ENCODE results near the gene NDRG3. TPM values are rescaled to one million over a fixed set of nuclear protein-coding genes. Genes with fewer than 3 reads are reported as not detected.

The NDRG3 gene
- 27.4 TPM for polyA plus RNA-seq (2013, experiment 1 of 2; ENCODE audit: insufficient read length)
- polyA plus RNA-seq (2013, experiment 2 of 2; ENCODE audit: insufficient read length), result 27.4 TPM

DNA sequence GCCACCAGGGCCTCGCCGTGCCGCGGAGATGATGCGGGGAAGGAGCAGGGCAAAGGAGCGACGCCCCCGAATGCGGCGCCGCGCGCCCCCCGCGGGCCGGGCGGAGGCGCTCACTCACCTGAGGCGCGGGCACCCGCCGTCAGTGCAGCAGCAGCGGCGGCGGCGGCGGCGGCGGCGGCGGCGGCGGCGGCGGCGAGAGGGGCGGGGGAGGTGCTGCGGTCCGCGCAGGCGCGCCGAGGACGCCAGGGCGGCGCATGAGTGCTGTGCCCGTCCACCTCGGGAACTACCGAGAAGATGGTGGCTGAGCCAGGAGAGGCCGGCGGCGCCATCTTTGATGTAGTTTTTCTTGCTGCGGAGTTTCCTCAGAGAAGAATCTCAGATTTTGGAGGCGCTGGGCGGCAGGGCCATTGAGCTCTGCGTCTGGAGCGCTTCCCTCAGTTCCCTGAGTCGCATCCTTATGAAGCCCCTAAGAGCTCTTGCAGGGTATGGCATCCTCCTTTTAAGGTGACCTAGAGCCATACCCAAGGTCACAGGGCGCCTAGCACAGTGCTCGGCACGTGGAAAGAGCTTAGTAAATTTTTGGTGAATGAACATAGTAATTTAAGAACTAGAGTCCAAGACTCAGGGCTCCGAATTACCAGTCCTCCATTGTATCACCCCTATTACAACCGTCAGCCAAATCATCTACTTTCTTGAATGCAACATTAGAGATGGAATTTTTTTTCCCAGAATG lies at the start of gene NDRG3:
NDRG3 (minus strand) TSS at position 164 of the 733 bp plus-strand sequence. CDS start 24,355 bp downstream, outside the sequence.
- peak; percentile 93 for DNase-seq

DNA sequence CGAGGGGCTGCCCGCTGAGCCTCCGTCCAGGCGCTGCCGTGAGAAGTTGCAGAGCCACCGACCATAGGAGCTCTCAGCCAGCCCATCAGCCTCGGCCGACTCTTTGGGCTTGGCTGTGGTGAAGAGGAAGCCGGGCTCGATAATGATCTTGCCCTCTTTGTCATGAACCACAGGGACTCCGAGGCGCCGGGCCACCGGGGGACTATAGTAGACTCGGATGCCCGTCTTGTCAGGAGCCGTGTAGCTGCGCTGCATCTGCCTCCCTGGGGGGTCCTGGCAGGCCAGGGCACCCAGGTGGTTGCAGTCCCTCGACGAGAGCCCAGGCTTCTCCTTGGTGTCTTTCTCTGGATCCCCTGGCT lies 48.2 kb upstream of the NDRG3 start:
- DNase-seq, result no peak

DNA sequence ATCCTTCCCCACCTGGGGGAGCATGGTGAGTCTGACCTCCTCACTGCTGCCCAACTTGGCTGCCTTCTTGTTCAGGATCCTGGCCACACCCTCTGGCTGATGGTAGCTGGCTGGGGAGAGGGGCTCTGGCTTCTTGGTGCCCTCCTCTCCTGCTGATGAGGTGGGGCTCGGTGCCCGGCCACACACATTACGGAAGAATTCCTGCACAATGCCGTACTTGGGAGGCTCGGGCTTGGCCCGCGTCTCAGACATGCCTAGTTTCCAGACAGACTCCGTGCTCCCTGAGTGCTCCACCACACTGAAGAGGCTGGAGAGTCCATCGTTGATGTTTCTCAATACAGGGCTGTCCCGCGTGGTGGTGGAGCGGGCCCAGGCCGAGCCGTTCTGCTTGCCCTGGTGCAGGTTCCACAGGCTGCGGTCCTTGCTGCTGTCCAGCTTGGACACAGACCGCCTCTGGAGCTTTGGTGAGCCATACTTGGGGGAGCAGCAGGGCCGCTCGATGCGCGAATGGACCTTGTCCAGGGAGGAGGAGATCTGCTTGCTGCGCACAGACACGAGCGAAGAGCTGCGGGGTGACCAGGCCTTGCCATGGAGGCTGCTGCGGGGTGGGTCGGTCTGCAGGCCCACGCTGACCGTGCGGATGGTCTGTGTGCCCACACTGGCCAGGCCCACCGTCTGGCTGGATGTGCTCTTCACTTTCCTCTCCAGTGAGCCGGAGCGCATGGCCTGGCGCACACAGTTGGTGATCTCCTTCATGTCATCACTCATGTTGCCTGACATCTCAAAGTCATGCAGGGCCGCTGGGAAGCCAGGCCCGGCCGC lies 47.6 kb upstream of the NDRG3 start:
- no peak for DNase-seq

DNA sequence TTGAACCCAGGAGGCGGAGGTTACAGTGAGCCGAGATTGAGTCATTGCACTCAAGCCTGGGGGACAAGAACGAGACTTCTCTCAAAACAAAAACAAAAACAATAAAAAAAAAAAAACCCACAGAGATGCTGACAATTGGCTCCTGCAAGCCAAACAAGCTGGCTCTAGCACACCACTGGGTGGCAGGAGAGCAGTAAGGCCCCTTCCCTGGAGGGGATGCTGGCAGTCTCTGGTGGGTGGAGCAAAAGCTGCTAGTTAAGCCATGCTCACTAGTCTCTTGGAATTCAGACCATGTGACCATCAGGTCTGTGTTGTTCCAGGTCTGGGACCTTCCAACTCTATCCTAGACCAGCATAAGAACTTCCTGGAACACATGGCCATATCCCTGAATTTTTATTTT lies 46.5 kb upstream of the NDRG3 start:
- DNase-seq, result peak; percentile 50

DNA sequence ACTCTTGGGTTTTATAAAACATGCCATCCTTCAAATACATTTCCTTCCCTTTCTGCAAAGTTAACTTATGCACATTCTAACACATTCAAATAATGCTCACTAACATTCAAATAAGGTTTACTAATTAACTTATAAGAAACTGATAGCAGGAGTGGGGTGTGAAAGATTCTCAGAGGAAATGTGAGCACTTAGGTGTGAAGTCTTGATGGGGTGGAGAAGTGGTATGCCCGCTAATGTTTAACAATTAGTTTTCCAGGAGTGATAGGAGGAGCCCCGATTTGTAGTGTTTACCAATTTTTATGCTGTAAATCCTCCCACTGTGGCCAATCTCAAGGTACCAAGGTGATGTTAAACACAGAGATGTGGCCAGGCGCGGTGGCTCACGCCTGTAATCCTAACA lies 46.0 kb upstream of the NDRG3 start:
- DNase-seq, result no peak

DNA sequence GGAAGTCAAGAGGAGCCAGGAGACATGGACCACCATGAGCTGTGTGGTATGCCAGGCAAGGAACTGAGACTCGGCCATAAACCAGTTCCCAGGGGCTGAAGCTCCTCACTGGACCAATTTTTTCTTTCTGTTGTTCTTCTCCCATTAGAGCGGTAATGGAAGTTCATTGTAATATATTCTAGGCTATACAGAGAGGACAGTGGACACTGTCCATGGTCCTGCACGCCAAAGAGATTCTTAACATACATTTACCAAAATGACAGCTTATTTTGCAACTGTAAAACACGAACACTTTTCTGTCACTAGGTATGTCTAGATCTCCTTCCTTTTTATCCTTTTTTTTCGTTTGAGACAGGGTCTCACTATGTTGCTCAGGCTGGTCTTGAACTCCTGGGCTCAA lies 40.8 kb upstream of the NDRG3 start:
- DNase-seq, result no peak

DNA sequence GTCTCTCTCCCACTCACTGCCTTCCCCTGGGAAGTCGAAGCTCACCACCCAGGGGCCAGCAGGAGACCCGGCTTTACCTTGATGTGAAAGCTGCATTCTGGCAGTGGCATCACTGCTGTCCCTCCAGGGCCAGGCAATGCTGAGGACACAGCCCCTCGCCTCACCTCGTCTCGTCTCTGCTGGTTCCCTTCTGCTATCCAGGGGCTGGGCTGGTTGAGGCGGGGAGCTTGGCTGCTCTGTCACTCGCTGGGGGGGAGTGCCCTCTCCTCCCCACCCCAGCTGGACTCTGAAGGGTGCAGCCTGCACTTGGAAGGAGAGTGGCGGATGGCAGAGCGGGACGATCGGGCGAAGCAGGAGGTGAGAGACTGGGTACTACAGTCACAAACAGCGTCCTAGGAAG lies 40.4 kb upstream of the NDRG3 start:
- no peak for DNase-seq

DNA sequence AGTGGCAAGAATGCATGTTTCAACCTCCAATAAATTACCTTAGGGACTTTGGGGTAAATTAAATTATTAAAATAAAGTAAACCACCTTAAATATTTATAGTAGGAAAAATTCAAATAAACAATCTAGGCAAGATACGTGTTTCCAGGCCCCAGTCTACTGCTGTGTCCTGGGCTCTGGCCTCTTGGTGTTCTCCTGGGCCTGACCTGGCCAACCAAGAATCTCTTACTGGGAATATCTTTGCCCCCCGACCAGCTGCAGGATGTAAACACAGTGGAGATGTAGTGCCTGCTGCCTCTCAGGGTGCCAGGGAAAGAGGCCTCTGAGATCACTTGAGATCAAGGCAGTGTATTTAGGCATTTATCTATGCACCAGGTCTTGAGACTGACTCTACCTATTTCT lies 39.4 kb upstream of the NDRG3 start:
- DNase-seq, result no peak

DNA sequence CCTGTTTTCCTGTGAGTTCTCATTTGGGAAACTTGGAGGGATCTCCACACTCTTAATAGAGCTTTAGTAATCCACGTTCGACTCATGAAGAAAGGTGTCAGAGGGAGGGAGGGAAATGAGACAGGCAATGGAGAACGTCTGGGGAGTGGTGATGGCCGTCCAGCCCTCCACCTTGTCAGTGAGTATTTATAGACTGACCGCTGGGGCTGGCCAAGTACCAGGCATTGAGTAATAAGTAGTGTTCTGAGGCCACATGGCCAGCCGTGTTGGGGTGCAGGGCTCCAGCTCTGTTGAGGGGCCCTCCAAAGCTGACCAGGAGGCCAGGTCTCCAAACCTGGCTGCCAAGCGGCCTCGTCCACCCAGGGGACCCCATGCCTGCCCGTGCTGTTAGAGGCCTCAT lies 39.0 kb upstream of the NDRG3 start:
- DNase-seq, result no peak

DNA sequence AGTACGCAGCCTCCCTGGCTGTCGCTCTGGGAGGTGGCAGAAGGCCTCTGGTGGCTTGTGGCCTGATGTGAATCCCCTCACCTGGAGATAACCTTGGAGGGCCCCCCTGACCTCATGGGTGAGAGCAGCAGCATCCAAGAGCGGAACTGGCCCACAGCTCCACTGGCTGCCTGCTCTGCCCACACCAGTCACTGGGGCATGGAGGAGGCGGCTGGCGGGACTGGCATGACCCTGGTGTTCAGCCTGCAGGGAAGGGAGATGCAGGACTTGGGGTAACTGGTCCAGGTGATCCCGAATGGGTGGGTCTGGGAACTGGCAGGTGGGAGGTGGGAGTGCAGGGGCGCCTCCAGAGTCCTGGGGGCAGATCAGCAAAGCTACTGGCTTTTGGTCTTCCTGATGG lies 38.2 kb upstream of the NDRG3 start:
- no peak for DNase-seq

DNA sequence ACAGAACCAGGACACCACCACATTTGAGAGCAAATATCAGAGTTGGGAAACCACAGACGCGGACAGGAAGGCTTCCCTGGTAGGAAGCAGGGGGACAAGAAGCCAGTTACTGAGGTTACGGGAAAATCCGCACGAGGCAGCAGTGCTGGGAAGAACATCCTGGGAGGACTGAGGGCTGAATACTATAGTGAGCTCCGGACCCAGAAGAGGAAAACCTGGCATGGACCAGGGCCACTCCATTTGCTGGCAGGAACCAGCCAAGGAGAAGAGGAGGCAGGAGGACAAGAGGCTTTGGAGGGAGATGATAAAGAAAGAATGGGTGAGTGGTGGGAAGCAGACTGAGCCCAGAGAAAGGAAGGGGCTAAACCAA lies 33.8 kb upstream of the NDRG3 start:
- no peak for DNase-seq

DNA sequence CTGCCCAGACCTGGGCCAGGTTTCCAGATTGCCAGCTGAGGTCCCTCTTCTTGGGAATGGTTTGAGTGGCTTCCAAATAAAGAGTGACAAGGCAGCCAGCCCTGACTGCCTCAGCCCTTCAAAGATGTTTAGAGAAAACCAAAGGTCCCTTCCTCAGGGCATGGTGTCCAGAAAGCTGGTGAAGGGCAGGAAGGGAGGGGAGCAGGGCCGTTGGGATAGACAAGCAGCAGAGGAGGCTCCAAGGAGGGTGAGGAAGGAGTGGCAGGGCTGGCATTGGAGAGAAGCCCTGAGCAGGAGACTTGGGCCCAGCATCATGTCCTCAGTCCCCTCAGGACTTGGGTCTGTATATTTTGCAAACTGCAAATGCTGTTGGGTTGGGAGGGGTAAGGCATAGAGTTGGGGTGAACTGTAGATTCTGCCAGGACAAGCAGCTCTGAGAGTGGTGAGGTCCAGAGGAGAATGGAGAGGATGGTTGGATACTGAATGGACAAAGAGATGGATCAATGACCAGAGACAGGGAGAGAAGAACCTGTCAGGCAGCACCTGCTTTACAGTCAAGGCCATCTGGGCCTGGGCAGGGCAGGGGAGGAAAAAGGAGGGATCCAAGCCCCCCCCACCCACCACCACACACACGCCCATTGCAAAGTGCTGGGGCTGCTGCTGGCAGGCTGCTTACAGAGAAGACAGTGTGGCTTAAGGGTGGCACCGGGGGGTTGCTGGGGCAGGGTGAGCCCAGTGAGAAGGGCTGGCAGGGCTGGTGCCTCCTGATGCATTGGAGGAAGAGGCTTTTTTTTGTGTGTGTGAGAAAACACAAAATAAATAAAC lies 33.2 kb upstream of the NDRG3 start:
- no peak for DNase-seq

DNA sequence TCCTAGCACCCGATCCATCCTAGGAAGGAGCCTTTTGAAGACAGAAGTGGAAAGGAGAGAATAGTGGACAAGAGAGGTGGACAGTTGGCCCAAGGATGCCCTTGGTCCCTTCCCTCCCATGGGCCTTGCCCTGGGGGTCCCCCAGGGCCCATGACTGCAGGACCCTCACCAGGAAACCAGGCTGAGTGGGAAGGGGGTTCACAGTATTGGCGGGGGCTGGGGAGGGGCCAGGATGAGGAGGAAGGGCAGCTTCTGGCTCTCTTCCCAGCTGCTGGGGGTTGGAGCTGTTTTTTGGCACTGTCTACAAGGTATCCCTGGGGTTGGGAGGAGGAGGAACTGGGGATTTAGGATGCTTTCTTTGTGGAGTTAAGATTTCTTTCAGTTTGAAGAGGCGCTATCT lies 31.7 kb upstream of the NDRG3 start:
- no peak for DNase-seq

DNA sequence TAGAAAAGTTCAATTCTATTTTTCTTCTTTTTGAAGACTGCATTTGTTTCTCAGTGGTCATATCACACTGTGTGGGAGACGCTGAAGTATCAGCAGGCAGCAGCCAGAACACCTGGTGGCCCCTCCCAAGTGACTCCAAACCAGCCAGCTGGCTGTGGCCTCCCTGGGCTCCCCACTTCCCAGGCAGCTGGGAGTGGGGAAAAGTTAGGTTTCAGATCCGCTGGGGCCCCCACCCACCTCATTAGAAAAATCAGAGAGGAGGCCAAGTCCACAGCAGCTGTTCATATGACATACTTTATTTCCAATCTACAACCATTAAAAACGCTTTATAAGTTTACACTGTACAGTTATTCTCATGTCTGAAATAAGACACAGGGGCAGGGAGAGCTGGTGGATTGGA lies 31.3 kb upstream of the NDRG3 start:
- no peak for DNase-seq

DNA sequence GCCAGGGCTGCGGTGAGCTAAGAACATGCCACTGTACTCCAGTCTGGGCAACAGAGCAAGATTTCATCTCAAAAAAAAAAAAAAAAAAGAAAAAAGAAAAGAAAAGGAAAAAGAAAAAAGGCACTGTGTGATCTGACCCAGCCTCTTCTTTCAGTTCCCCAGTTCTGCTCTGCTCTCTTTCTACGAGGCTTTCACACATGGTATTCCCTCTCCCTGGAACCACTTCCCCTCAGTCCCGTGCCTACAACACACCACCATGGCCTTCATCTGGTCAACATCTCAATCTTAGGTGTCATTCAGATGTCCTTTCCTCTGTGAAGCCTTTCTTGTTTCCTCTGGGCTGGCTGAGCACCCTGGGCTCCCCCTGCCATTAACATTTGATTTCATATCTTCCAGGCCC lies 29.9 kb upstream of the NDRG3 start:
- DNase-seq, result no peak

DNA sequence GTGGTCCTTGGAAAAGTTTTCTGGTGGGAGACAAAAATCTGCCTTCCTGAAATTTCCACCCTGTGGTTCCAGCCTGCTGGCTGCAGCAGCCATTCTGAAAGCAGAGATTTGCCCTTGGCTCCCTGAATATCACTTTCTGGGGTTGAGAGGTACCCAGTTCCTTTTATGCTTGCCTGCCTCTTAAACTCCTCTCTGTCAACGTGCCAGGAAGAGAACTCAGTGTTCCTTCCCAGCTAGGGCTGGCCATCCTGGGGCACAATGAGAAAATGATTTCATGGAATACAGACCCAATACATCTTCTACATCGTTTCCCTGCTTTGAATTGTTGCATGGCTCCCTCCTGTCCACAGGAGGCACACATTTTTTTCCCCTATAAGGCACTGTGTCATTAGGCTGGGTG lies 29.3 kb upstream of the NDRG3 start:
- no peak for DNase-seq

DNA sequence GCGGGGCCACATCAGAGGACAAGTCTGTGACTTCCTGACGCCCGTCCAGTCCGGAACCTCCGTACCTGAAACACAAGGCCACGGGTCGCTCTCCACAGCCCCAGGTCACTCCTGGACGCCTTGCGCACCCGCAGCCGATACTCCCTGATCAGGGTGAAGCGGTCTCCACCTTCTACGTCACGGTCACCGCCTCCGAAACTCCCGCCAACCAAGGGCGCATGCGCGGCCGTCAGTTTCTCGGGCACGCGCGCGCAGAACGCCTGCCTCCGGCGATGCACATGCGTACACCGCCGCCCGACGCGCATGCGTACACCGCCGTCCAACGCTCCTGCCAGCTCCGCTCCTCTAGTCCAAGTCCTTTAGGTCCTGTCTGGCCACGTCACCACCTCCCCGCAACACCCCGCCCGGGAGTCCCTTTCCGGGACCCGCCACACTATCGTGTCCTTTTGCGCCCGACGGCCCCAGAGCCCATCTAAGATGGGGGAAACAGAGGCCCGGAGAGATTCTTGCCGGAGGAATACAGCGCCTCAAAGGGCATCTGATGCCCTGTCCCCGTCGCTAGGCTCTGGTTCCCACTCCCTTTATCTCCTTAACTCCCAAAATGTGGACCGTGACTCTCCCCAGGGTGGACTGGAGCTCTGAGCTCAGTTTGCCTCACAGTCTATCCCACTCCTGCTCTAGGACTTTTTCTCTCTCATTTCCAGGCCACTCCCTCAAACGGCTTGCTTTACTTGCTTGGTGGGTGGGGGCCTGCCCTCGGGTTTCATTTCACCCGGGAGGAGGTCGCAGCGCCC lies 27.9 kb upstream of the NDRG3 start, which contains the start of gene DSN1:
DSN1 (minus strand) TSS at position 167 of the 794 bp plus-strand sequence. CDS start 2,305 bp downstream, outside the sequence.
- peak; percentile 97 for DNase-seq

DNA sequence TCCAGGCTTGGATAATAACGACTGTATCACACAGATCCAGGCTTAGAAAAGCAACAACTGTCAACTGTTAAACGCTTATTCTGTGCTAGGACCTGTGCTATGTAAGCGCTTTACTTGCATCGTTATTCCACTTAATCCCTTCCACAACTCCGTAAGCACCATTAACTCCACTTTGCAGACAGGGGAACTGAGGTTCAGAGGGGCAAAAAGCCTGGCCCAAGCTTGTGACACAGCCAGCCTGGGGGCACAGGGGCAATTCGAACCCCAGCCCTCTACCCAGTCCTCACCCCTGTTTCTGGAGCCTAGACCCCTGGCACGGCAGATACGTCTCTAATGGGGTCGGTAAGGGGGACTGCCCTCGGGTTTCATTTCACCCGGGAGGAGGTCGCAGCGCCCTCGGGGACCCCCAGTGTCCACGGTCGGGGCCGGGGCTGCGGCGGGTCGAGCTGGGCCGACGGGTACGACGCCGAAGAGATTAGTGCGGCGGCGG lies 27.3 kb upstream of the NDRG3 start:
- no peak for DNase-seq

DNA sequence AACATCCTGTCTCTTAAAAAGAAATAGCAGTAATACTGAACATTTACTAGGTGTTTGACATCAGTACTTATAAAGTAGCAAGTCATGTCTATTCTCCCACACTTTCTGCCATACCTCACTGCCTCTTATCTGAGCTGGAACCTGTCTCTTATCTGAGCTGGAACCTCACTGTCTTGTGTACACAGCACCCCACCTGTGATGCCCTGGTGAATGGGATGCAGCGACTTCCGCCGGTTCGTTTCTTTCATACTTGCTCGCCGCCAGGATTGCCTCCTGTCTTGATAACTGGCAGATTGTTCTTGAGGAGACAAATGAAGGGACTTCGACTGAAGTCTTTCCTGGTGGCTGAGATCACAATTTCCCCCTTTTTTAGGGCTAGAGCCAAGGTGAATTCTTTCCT lies 24.8 kb upstream of the NDRG3 start:
- no peak for DNase-seq

DNA sequence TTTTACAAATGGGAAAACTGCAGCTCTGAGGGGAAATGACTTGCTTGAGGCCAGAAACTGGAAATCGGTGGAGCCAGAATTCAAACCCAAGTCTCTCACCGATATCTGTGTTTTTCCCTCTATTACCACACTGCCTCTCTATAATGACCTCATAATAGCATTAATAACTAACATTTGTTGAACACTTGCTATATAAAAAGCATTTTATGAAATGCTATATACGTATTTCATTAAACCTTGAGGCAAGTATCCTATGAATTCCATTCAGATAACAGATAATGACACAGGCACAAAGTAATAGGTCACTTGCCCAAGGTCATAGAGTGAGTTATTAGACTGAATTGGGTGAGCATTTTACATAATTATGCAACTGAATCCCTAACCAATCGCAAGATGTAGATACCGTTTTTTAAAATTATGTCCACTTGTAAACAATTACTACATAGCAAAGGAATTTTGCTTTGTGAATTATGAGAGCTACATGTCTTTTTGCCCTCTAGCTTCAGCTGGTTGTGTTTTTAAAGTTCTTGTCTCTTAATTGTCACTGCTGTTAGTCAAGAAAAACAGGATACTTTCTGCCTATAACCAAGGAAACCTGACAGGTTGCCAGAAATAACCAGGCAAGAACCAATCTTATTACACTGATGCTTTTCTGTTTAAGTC lies 23.0 kb upstream of the NDRG3 start:
- no peak for DNase-seq

DNA sequence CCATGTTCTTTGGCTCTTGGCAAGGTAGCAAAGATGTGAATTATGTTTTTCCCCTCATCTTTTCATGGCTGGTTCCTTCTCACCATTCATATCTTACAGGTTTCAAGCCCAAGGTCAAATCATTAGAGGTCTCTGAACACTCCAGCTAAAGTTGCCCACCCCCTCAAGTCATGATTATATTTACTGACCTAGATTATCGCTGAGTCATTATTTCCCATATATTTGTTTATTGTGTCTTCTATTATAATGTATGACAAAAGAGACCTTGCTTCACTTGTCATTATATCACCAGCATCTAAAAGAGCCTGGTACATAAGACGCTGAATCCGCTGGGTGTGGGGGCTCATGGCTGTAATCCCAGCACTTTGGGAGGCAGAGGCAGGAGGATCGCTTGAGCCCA lies 15.2 kb upstream of the NDRG3 start:
- DNase-seq, result no peak

DNA sequence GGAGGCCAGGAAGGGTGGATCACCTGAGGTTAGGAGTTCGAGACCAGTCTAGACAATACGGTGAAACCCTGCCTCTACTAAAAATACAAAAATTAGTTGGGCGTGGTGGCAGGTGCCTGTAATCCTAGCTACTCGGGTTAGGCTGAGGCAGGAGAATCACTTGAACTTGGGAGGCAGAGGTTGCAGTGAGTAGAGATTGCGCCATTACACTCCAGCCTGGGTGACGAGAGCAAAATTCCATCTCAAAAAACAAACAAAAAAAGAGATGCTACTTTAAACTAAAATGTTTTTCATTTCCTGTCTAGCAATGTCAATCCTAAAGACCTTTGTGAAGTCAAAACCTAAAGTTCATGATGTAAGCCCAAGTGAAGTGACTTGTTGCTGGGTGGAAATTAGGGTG lies 14.8 kb upstream of the NDRG3 start:
- no peak for DNase-seq

All from fibroblast of skin of abdomen (primary cell).